B cell (primary cell): Measurements from ENCODE around the gene KRT5.

Experiments used
- CTCF ChIP-seq: fragments of 200-600 bp; IDR thresholded peaks from one replicate; pipeline ENCODE4 v1.8.0; 2022; ENCODE audit warnings: antibody characterized with exemption, mild to moderate bottlenecking
- EZH2 ChIP-seq: IDR thresholded peaks from 2 replicates; pipeline ENCODE4 v1.6.1; 2012; ENCODE audit warnings: borderline replicate concordance, low read depth, mild to moderate bottlenecking, moderate library complexity, low read length; ENCODE audit not compliant: insufficient read depth, poor library complexity, severe bottlenecking

- TF ChIP-seq CTCF (no peak), EZH2 (no peak)
Observed at GRCh38 chr12:52561880-52562449, 41.8 kb upstream of the KRT5 start.
